T-helper 22 cell (primary cell): ENCODE data around the gene MRGPRE.
"Not testable (repeated sequence)": the region's sequence is repeated elsewhere in the genome, so short reads cannot be mapped to it uniquely, and the experiment has no call there.

Source experiments
- DNase-seq: peaks from one replicate; pipeline ENCODE4 v3.0.0-alpha.2; 2020; ENCODE audit warnings: low read depth

Gene MRGPRE, protein sequence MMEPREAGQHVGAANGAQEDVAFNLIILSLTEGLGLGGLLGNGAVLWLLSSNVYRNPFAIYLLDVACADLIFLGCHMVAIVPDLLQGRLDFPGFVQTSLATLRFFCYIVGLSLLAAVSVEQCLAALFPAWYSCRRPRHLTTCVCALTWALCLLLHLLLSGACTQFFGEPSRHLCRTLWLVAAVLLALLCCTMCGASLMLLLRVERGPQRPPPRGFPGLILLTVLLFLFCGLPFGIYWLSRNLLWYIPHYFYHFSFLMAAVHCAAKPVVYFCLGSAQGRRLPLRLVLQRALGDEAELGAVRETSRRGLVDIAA

DNA sequence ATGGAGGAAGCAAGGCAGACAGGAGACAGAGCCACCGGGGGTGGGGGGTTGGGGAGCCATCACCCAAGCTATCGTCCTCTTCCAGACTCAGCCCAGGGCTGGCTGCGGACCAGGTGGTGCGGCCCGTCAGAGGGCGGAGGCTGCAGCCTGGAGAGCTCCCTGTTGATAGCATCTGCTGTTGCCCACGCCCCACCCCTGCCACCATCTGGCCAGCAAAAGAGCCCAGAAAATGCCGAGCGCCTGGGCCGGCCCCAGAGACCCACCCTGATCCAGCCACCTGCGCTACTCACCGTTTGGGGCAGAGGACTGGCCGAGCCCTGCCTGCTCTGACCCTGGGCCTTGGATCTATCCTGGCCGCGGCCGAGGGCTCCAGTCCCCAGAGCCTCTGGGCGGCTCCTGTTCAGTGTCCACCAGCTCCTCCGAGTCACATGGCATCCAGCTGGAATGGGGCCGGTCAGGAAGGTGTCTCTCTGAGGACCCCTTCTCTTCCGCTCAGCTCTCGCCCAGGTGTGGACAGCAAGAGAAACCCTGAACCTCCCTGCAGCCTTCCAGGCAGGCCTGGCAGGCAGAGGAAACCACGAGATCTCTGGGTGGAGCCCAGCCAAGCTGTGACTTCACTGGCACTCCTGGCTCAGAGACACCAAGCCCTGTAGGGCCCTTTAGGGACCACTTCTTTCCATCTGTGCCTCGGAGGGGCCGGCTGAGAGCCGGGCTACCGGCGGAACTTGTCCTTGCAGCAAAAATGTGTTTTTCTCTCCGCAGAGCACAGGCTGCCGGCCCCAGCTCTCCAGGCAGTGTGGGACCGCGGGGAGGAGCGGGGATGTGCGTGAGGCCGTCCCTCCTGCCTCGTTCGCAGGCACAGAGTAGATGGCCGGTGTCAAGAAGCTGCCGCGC lies at the start of gene MRGPRE:
Gene MRGPRE, minus strand, starts transcription at position 567 of the 894 bp plus-strand sequence. CDS start 3,618 bp downstream, outside the sequence.
- DNase-seq = no peak

DNA sequence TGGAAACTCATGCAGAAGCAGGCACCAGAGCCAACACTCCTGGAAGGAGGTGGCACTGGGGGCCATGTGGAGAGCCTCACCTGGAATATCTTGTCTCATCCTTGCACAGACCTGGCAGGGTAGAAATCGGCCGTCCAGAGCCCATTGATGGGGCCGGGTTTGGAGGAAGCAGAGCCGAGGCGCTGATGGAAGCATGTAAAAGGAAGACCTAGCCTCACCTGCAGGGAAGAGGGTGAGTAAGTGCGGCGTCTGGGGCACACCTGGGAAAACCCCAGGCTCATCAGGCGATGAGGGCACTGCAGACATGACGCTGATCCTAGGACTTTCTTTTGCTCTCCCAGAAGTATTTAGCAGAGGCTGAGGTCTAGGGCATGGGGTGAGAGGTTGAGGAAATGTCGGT lies 48.9 kb upstream of the MRGPRE start:
- not testable (repeated sequence) for DNase-seq

DNA sequence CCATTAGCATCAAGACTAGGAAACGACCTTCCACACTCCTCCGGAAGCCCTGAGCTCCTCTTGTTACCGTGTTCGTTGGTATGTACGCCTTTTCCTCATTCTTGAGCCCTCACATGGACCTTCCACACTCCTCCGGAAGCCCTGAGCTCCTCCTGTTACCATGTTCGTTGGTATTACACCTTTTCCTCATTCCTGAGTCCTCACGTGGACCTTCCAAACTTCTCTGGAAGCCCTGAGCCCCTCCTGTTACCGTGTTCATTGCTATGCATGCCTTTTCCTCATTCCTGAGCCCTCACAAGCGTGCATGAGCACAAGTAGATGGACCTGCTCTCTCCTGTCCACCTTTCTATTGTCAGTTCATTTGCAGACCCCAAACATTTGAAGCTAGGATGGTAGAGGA lies 48.4 kb upstream of the MRGPRE start:
- not testable (repeated sequence) for DNase-seq

DNA sequence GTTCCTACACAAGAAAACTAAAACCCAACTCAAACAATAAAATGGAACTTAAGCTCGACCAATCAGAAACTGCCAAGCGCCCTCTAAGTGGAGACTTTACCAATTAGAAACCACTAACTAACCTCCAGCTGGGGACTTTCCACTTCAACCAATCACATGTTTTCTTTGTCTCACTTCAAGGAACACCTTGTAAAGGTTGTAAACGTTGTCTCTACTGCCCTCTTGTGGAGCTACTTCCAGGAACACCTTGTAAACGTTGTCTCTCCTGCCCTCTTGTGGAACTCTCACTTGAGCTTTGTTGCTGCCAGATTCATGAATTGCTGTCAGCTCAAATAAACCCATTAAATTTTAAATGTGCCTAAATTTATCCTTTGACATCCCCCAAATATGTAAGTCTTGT lies 46.7 kb upstream of the MRGPRE start:
- DNase-seq = not testable (repeated sequence)

DNA sequence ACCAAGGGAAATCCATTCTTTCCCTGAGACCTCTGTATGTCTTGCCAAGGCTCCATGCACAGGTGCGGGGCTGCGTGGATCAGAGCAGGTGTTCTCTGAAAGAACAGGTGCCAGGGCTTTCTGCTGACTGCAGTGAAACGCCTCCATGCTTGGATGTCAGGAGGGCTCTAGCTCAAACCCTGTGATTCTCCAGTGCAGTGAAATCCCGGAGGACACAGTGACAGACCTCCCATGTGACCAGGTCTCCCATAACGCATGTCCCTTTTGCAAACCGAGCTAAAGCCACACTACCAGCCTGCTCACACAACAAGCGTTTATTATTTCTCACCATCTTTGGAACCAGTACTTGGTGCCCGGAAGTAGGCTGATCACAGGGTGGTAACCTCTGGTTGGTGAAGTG lies 41.4 kb upstream of the MRGPRE start:
- not testable (repeated sequence) for DNase-seq

DNA sequence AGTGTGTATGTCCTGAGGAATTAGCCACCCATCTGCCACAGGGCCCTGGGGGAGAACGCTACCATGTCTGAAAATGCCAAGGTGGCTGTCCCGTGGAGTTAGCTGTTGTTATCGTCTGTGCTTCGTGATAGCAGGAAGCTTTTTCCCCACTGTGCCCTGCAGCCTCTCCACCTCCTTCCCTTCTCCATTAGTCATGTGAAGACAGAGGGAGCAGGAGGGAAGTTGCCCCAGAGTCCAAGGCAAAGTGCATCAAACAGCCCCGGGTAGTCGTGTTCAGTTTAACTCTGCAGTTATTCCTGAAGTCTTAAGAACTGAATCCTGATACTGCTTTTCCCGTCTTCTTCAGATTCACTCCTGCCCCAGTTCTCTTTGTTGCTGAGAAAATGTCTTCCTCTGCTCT lies 30.3 kb upstream of the MRGPRE start:
- DNase-seq = not testable (repeated sequence)

DNA sequence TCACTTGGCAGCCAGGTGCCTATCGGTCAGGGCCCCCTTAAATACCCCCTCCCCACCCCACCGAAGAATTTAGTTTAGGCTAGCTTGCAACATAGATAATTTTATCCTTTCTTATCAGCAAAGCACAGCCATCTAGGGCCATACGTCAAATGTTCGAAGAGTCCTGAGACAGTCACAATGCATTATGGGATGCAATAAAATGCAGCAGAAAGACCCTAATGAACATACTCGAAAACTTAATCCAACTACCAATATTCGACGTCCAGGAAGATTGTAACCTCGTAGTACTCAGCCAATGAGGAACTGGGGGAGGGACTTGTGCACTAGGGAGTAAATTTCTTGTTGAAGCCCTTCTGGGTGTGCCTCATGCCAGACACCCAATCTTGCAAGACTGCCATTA lies 29.6 kb upstream of the MRGPRE start:
- not testable (repeated sequence) for DNase-seq

DNA sequence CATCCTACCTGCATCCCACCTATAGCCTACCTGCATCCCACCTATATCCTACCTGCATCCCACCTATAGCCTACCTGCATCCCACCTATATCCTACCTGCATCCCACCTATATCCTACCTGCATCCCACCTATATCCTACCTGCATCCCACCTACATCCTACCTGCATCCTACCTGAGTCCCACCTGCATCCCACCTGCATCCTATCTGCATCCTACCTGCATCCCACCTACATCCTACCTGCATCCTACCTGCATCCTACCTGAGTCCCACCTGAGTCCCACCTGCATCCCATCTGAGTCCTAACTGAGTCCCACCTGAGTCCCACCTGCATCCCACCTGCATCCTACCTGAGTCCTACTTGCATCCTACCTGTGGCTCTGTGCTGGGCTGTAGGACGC lies 25.3 kb upstream of the MRGPRE start:
- DNase-seq = not testable (repeated sequence)

DNA sequence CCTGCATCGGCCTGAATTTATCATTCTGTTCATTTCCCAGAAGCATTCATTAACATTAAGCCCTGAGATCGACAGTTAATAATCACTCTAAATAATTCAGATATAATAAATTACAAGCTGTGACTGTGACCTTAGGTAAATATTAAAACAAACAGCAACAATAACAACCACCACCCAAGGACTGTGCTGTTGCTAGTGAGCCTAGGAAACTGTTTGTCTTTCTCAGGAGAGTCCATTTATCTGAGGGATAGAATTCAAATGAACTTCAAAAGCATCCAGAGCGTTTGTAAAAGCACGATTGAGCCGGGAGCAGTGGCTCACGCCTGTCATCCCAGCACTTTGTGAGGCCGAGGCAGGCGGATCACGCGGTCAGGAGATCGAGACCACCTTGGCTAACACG lies 23.0 kb upstream of the MRGPRE start:
- not testable (repeated sequence) for DNase-seq

DNA sequence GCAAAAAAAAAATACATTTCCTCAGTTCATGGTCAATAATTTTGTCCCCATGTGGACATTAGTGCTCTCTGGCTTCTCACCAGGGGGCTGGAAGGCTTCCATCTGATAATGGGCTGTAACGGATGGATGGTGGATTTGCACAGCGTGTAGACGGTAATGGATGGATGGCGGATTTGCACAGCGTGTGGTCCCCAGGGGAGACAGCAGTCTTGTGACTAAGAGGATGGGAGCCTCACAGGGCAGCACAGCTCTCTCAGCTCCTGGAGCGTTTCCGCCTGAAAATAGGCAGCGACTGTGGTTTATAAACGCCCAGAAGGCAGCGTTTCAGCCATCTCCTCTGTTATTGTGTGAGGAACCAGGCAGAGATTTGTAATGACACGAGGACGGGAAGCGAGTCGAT lies 22.6 kb upstream of the MRGPRE start:
- not testable (repeated sequence) for DNase-seq

DNA sequence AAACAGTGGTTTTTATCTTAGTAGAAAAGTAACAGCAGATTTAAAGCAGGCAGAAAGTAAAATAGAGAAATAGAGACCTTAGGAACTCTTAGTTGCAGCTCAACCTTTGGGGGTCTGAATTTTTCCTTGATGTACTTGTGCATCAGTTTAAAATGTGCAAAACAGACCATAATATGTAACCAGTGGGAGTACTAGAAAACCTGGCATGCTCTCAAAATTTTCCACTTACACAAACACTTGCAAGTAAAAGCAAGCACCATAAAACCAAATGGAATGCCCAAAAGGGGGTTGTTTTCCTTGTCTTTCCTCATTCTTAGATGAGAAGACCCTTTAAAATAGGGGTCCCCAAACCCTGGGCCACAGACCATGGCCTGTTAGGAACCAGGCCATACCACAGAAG lies 12.9 kb upstream of the MRGPRE start:
- no peak for DNase-seq

DNA sequence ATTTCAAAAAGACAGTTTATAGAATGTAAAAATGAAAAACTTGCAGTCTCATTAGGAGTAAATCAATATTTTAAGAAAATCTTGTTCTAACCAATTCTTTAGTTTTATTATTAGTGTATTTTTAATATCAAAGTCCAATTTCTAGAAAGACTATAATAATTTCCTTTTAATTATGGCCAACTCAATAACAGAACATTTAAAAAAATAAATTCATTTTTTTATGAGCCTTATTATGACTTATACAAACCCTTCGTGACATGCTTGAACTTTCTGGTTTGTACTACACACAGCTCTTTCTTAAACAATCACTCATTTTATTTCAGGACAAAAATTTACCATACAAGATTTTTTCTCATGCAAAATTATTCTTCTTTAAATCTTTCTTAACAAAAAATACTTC lies 11.7 kb upstream of the MRGPRE start:
- DNase-seq = no peak

DNA sequence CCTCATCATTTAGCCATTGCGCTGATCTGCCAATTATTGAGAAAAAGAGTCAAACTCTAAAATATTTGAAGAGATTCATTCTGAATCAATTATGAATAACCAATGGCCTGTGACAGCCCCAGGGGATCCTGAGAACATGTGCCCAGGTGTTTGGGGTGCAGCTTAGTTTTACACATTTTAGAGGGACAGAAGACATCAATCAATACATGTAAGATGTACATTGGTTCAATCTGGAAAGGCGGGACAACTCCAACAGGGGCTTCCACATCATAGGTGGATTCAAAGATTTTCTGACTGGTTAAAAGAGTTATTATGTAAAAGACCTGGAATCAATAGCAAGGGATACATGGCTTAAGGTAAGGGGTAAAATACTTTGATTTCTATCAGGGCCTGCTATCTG lies 4.9 kb upstream of the MRGPRE start:
- no peak for DNase-seq

DNA sequence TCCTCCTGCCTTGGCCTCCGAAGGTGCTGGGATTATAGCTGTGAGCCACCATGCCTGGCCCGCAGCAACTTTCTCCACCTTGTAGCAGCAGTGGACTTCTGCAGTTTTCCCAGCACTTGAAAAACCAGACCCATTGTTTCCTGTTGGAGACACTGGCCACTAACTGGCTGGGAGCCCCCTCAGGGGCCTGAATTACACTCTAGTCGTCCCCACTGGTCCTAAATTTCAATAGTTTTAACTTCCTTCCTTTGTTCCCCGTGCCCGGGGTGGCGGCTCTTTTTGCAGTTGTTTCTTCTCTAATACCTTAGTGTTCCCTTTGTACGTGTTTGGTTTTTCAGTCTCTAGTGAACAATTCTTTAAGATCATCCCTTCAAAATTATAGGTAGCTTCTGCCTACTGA lies 2.6 kb upstream of the MRGPRE start:
- DNase-seq = no peak

DNA sequence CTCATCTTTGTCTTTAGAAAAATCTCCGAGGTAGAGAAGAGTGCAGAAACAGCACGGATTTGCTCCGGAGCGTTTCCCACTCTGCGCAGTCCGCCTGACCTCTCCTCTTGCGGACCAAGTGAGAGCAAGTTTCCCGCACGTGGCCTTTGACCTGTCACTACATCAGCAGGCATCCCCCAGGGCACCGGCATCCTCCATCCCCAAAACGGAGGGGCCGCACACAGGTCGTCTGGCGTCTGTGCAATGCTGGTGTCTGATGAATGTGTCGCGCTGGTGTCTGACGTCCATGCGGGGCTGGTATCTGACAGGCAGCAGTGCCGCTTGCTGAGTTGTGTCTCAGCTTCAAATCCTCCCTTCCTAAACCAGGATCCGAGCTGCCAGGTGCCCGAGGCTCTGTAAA lies 739 bp upstream of the MRGPRE start:
- no peak for DNase-seq

DNA sequence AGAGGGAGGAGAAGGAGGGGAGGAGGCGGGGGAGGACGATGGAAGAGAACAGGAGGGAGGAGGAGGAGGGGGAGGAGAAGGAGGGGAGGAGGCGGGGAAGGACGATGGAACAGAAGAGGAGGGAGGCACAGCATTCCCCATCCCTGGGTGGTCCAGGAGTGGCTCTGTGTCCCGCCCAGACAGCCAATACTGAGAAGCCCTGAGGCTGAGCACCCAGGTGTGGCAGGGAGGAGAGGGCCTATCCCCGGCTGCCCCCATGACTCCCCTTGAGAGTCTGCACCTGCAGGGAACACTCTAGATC lies 717 bp downstream of the MRGPRE start:
- DNase-seq = no peak

DNA sequence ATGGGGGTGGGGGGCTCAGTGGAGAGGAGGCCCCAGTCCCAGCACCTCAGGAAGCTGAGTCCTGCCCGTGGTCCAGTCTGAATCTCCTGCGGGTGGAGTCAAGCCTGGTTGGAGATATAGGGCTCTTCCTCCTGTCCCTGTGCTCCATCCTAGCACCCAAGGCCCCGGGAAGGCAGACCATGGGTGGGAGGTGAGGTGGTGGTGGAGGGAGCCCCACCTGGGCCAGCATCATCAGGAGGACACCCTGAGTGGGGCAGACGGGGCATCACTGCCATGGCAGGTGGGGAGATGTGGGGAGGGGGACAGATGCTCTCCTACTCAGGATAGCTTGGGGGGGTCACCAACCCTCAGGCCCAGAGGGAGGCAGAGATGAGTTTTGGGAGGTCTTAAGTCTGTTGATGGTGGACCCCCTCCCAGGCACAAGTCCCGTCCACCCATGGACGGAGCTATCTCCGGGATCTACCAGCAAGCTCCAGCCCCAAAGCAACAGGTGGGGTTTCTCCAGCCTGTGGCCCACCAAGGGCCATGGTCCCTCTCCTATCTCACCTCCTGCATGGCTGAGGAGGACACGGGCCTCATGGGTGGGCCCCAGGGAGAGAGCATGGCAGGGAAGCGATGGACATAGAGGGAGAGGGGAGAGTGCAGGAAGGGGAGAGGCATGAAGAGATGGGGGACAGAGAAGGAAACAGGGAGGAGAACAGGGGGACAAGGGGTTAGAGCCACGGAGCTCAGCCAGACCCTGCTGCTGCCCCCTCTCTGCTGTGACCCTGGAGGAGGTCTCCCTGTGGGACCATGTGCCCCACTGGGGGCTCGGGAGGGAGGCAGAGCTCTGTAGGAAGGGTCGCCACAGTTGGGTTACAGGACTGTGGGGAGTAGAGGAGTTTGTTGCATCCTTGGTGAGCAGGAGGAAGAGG lies 1.3 kb downstream of the MRGPRE start:
- DNase-seq = no peak

DNA sequence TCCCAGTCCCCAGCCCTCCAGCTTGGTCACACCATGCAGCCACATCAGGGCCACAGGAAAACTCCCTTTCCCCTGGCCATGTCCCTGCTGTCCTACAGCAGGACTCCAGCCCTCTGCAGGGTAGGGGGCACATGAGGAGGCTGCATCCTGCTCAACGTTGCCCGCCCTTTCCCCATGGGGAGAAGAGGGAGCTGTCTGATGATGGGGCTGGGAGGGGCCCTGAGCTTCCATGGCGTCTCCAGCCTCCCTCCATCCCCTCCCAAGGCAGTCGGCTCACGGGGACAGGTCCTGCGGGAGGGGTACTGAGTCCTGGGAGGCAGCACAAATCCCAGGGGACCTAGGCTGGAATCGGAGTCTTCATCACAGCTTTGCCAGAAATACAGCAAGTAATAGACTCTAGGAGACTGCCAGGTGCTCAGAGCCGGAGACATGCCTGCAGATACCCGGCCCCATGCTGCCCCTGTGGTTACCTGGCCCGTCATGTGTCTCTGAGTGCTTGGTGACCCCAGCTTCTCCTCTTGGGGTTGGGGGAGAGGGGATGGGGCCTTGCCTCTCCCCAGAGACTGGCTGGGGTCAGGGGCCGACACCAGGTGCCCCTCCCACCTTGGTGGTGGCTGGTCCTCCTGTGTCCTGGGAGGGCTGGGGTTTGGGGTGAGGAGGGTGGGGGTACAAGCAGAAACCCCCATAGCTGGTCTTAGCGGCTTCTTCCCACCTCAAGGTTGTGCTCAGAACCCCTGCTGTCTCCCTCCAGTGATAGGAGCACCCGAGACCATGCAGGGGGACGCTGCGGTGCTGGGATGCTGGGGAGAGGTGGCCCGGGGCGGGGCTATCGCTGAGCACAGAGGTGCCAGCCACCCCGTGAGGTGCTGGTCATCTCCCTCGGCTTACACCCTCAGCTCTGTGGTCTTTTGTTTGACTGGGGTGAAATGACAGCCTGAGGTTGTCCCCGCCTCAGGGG lies 2.3 kb downstream of the MRGPRE start:
- no peak for DNase-seq

DNA sequence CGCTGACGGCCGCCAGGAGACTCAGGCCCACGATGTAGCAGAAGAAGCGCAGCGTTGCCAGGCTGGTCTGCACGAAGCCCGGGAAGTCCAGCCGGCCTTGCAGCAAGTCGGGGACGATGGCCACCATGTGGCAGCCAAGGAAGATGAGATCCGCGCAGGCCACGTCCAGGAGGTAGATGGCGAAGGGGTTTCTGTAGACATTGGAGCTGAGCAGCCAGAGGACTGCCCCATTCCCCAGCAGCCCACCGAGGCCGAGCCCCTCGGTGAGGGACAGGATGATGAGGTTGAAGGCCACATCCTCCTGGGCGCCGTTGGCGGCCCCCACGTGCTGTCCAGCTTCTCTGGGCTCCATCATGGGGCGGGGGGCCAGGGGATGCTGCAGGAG lies 3.8 kb downstream of the MRGPRE start:
- no peak for DNase-seq

DNA sequence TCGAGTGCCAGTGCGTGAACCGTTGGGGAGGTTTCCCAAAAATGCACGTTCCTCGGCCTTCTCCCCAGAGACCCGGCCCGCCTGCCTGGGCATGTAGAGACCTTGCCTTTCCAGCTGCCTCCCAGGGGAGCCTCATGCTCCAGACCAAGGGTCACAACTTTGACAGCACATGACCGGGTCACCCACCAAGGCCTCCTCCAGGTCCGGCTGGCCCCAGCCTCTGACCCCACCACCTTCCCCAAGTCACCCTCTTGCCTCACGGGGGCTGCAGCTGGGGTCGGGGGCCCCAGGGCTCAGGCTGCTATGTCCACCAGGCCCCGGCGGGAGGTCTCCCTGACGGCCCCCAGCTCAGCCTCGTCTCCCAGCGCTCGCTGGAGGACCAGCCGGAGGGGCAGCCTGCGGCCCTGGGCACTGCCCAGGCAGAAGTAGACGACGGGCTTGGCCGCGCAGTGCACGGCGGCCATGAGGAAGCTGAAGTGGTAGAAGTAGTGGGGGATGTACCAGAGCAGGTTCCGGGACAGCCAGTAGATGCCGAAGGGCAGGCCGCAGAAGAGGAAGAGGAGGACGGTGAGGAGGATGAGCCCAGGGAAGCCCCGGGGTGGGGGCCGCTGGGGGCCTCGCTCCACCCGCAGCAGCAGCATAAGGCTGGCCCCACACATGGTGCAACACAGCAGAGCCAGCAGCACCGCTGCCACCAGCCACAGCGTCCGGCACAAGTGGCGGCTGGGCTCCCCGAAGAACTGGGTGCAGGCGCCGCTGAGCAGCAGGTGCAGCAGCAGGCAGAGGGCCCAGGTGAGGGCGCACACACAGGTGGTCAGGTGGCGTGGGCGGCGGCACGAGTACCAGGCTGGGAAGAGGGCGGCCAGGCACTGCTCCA lies 4.4 kb downstream of the MRGPRE start:
- DNase-seq = no peak
